H1 (cell line): ENCODE measurements around the gene APOL1. TPM values are rescaled to one million over a fixed set of nuclear protein-coding genes. Genes with fewer than 3 reads are reported as not detected.

Experiments used
- CHD1 ChIP-seq: IDR thresholded peaks from 2 replicates; pipeline ENCODE4 v1.6.1; 2012; ENCODE audit warnings: low read depth, low read length, improper control_type of control experiment
- CHD2 ChIP-seq: IDR thresholded peaks from 2 replicates; pipeline ENCODE4 v1.6.1; 2012; ENCODE audit warnings: low read length, improper control_type of control experiment
- GTF2F1 ChIP-seq: IDR thresholded peaks from 2 replicates; pipeline ENCODE4 v1.6.1; 2012; ENCODE audit warnings: low read depth, low read length, improper control_type of control experiment, borderline replicate concordance
- RFX5 ChIP-seq: IDR thresholded peaks from 2 replicates; pipeline ENCODE4 v1.6.1; 2011; ENCODE audit warnings: low read depth, low read length, improper control_type of control experiment, borderline replicate concordance
- SIN3A ChIP-seq, 2 experiments: IDR thresholded peaks in 1 of 2; conservative IDR thresholded peaks in 1 of 2; 2 replicates each; pipeline ENCODE4 v1.6.1; 2011 to 2012; ENCODE audit warnings: low read length in 2 of 2, improper control_type of control experiment in 1 of 2, low read depth in 1 of 2, mild to moderate bottlenecking in 1 of 2
- SIRT6 ChIP-seq: IDR thresholded peaks from one replicate; pipeline ENCODE4 v1.7.1; 2012; ENCODE audit warnings: low read length, inconsistent platforms
- SP1 ChIP-seq: IDR thresholded peaks from 2 replicates; pipeline ENCODE4 v1.6.1; 2011; ENCODE audit warnings: low read depth, low read length
- polyA plus RNA-seq, 7 experiments: library from polyadenylated mRNA; depleted of rRNA in 3 of 7; stranded (reverse) in 5 of 7; unstranded in 2 of 7; fragments of >200 nt in 5 of 7; fragments of 200-250 nt in 2 of 7; gene quantifications; 1 replicate in 5 of 7; 2 replicates in 1 of 7; 4 replicates in 1 of 7; pipeline versions ENCODE4 v1.2.1 to v1.2.3, GENCODE V29; 2011 to 2013; ENCODE audit warnings: missing spikeins in 2 of 7, mixed read lengths in 2 of 7
- total RNA-seq: library from RNA; stranded (reverse); fragmentation: NEBNext Ultra II Directional; extraction: Animal tissue kit (Norgen Biotek cat#: 25700); gene quantifications from 2 replicates; pipeline ENCODE4 v1.2.1, GENCODE V29; 2021
- TF ChIP-seq, protein P1 (sequence below): fragments of 300-600 bp; sonication (generic); IDR thresholded peaks from 2 replicates; pipeline ENCODE4 v1.7.1; 2012; ENCODE audit warnings: low read length, moderate library complexity, mild to moderate bottlenecking, inconsistent platforms; ENCODE audit not compliant: insufficient replicate concordance
- TF ChIP-seq, protein P2 (sequence below): IDR thresholded peaks from 2 replicates; pipeline ENCODE4 v1.6.1; 2011; ENCODE audit warnings: low read depth, mild to moderate bottlenecking, low read length; ENCODE audit not compliant: insufficient read depth

Gene APOL1
- total and polyA plus RNA-seq, 2 of the 8 experiments (the other 6 are each of a cell fraction or from before 2014, with no cell fraction given), result not detected

DNA sequence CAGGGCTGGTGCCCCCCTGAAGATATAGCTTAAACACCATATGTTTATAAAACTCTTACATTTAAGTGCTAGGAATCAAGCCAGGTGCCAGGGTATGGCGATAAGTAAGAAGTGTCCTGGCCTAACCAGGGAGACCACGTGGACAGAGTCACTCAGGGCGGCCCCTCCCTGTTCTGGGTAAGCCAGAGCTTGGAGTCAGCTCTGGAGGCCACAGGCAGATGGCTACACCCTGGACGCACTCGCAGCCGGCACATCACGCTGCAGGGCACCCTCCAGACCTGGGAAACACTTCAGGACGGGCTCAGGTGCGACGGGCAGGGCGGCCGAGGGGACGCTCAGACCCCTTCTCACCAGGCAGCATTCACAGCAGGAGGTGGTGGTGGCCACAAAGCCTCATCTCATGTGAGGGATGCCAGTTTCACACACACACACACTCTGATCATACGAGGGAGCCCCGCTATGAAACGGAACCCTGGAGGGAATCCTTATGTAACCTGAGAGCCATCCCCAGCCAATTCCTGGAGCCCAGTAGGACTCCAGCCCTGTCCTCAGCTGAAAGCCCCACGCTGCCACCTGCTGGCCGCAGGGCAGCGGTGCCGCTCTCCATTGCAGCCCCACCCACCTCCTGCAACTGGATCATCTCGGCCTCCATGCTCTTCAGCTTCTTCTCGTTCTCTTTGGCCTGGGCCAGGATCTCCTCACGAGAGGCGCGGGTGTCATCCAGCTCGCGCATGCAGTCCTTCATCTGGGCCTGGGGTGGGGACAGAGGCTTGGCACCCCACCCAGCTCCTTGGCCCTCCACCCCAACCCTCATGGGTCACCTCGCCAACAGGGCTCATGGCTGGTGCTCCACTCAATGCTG lies 33.4 kb downstream of the APOL1 start (continued):
- TF ChIP-seq, protein P1, sequence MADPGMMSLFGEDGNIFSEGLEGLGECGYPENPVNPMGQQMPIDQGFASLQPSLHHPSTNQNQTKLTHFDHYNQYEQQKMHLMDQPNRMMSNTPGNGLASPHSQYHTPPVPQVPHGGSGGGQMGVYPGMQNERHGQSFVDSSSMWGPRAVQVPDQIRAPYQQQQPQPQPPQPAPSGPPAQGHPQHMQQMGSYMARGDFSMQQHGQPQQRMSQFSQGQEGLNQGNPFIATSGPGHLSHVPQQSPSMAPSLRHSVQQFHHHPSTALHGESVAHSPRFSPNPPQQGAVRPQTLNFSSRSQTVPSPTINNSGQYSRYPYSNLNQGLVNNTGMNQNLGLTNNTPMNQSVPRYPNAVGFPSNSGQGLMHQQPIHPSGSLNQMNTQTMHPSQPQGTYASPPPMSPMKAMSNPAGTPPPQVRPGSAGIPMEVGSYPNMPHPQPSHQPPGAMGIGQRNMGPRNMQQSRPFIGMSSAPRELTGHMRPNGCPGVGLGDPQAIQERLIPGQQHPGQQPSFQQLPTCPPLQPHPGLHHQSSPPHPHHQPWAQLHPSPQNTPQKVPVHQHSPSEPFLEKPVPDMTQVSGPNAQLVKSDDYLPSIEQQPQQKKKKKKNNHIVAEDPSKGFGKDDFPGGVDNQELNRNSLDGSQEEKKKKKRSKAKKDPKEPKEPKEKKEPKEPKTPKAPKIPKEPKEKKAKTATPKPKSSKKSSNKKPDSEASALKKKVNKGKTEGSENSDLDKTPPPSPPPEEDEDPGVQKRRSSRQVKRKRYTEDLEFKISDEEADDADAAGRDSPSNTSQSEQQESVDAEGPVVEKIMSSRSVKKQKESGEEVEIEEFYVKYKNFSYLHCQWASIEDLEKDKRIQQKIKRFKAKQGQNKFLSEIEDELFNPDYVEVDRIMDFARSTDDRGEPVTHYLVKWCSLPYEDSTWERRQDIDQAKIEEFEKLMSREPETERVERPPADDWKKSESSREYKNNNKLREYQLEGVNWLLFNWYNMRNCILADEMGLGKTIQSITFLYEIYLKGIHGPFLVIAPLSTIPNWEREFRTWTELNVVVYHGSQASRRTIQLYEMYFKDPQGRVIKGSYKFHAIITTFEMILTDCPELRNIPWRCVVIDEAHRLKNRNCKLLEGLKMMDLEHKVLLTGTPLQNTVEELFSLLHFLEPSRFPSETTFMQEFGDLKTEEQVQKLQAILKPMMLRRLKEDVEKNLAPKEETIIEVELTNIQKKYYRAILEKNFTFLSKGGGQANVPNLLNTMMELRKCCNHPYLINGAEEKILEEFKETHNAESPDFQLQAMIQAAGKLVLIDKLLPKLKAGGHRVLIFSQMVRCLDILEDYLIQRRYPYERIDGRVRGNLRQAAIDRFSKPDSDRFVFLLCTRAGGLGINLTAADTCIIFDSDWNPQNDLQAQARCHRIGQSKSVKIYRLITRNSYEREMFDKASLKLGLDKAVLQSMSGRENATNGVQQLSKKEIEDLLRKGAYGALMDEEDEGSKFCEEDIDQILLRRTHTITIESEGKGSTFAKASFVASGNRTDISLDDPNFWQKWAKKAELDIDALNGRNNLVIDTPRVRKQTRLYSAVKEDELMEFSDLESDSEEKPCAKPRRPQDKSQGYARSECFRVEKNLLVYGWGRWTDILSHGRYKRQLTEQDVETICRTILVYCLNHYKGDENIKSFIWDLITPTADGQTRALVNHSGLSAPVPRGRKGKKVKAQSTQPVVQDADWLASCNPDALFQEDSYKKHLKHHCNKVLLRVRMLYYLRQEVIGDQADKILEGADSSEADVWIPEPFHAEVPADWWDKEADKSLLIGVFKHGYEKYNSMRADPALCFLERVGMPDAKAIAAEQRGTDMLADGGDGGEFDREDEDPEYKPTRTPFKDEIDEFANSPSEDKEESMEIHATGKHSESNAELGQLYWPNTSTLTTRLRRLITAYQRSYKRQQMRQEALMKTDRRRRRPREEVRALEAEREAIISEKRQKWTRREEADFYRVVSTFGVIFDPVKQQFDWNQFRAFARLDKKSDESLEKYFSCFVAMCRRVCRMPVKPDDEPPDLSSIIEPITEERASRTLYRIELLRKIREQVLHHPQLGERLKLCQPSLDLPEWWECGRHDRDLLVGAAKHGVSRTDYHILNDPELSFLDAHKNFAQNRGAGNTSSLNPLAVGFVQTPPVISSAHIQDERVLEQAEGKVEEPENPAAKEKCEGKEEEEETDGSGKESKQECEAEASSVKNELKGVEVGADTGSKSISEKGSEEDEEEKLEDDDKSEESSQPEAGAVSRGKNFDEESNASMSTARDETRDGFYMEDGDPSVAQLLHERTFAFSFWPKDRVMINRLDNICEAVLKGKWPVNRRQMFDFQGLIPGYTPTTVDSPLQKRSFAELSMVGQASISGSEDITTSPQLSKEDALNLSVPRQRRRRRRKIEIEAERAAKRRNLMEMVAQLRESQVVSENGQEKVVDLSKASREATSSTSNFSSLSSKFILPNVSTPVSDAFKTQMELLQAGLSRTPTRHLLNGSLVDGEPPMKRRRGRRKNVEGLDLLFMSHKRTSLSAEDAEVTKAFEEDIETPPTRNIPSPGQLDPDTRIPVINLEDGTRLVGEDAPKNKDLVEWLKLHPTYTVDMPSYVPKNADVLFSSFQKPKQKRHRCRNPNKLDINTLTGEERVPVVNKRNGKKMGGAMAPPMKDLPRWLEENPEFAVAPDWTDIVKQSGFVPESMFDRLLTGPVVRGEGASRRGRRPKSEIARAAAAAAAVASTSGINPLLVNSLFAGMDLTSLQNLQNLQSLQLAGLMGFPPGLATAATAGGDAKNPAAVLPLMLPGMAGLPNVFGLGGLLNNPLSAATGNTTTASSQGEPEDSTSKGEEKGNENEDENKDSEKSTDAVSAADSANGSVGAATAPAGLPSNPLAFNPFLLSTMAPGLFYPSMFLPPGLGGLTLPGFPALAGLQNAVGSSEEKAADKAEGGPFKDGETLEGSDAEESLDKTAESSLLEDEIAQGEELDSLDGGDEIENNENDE, result no peak
- TF ChIP-seq, protein P2, sequence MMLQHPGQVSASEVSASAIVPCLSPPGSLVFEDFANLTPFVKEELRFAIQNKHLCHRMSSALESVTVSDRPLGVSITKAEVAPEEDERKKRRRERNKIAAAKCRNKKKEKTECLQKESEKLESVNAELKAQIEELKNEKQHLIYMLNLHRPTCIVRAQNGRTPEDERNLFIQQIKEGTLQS, result no peak
- TF ChIP-seq CHD1 (no peak), GTF2F1 (no peak), RFX5 (no peak), CHD2 (peak; percentile 25; the same call in 1 of the 2 replicates), SIN3A (conservative IDR thresholded peaks at IDR 0.05 in 1 of 2, IDR thresholded peaks at IDR 0.05 in 1 of 2; ENCODE audit: low read depth in 1 of 2, low read length in 2 of 2) (no peak), SIRT6 (no peak), SP1 (no peak)
